M059J (cell line): ENCODE data around the gene NADSYN1. TPM values are rescaled to one million over a fixed set of nuclear protein-coding genes. Genes with fewer than 3 reads are reported as not detected.
A peak's percentile ranks its signal among the peaks of the same experiment; 100 is the strongest.

Source experiments
- DNase-seq: peaks from one replicate; pipeline ENCODE4 v3.0.0-alpha.2; 2012; ENCODE audit warnings: low read depth
- total RNA-seq: library from RNA; depleted of rRNA; stranded (reverse); fragments of >200 nt; shearing (Covaris generic); gene quantifications from 2 replicates; pipeline ENCODE4 v1.2.3, GENCODE V29; 2014

NADSYN1 gene
- total RNA-seq, 1 experiment from 2014 or later: 23.8 TPM

GRCh38 chr11:71450939-71451338 lies 2.1 kb upstream of the NADSYN1 start:
- no peak for DNase-seq

GRCh38 chr11:71451596-71452198 lies 1.3 kb upstream of the NADSYN1 start:
- DNase-seq: no peak

- DNase-seq: peak; percentile 12
These were observed 585 bp upstream of the NADSYN1 start for GRCh38 chr11:71452199-71453036.

- no peak for DNase-seq
These were observed 908 bp downstream of the NADSYN1 start for GRCh38 chr11:71453918-71454304.

GRCh38 chr11:71454470-71455113 lies 1.6 kb downstream of the NADSYN1 start:
- DNase-seq: no peak

GRCh38 chr11:71456294-71456693 lies 3.3 kb downstream of the NADSYN1 start:
- DNase-seq: no peak

GRCh38 chr11:71456831-71457230 lies 3.8 kb downstream of the NADSYN1 start:
- no peak for DNase-seq

GRCh38 chr11:71458146-71459070 lies 5.4 kb downstream of the NADSYN1 start:
- no peak for DNase-seq

- no peak for DNase-seq
These were observed 6.2 kb downstream of the NADSYN1 start for GRCh38 chr11:71459076-71459766.

GRCh38 chr11:71459767-71460320 lies 6.8 kb downstream of the NADSYN1 start:
- DNase-seq: no peak

GRCh38 chr11:71461696-71462095 lies 8.7 kb downstream of the NADSYN1 start:
- DNase-seq: no peak

- DNase-seq: no peak
These were observed 9.7 kb downstream of the NADSYN1 start for GRCh38 chr11:71462726-71463125.

- DNase-seq: no peak
These were observed 10.6 kb downstream of the NADSYN1 start for GRCh38 chr11:71463331-71464211.

GRCh38 chr11:71465054-71465453 lies 12.1 kb downstream of the NADSYN1 start:
- DNase-seq: no peak

GRCh38 chr11:71466358-71466757 lies 13.4 kb downstream of the NADSYN1 start:
- no peak for DNase-seq

- DNase-seq: no peak
These were observed 14.2 kb downstream of the NADSYN1 start for GRCh38 chr11:71467164-71467563.

GRCh38 chr11:71470946-71471345 lies 17.9 kb downstream of the NADSYN1 start:
- no peak for DNase-seq

GRCh38 chr11:71472357-71472885 lies 19.4 kb downstream of the NADSYN1 start:
- no peak for DNase-seq

- no peak for DNase-seq
These were observed 20.2 kb downstream of the NADSYN1 start for GRCh38 chr11:71472941-71473792.
